H1 (cell line): ENCODE measurements around the gene CHCHD3. TPM values are rescaled to one million over a fixed set of nuclear protein-coding genes. Genes with fewer than 3 reads are reported as not detected.

Experiments
- CBX5 ChIP-seq: fragments of 300-800, 300-1000 bp; sonication (generic); IDR thresholded peaks from 2 replicates; pipeline ENCODE4 v1.7.1; 2016; ENCODE audit warnings: antibody characterized with exemption, low read length, low read depth
- EGR1 ChIP-seq: IDR thresholded peaks from 2 replicates; pipeline ENCODE4 v1.6.1; 2011; ENCODE audit warnings: low read depth, low read length, borderline replicate concordance
- GTF2F1 ChIP-seq: IDR thresholded peaks from 2 replicates; pipeline ENCODE4 v1.6.1; 2012; ENCODE audit warnings: low read depth, low read length, improper control_type of control experiment, borderline replicate concordance
- MAFK ChIP-seq: IDR thresholded peaks from 2 replicates; pipeline ENCODE4 v1.6.1; 2012; ENCODE audit warnings: low read depth, mild to moderate bottlenecking, improper control_type of control experiment, low read length
- POLR2AphosphoS5 ChIP-seq: IDR thresholded peaks from 2 replicates; pipeline ENCODE4 v1.6.1; 2011; ENCODE audit warnings: low read depth, low read length
- RAD21 ChIP-seq, 2 experiments: IDR thresholded peaks in 1 of 2; conservative IDR thresholded peaks in 1 of 2; 2 replicates each; pipeline ENCODE4 v1.6.1; 2011; ENCODE audit warnings: low read depth in 2 of 2, low read length in 2 of 2, improper control_type of control experiment in 1 of 2, inconsistent platforms in 1 of 2, mild to moderate bottlenecking in 1 of 2, moderate library complexity in 1 of 2
- SIRT6 ChIP-seq: IDR thresholded peaks from one replicate; pipeline ENCODE4 v1.7.1; 2012; ENCODE audit warnings: low read length, inconsistent platforms
- SIX5 ChIP-seq: IDR thresholded peaks from 2 replicates; pipeline ENCODE4 v1.6.1; 2011; ENCODE audit warnings: mild to moderate bottlenecking, low read depth, low read length
- SP2 ChIP-seq: IDR thresholded peaks from 2 replicates; pipeline ENCODE4 v1.6.1; 2012; ENCODE audit warnings: mild to moderate bottlenecking, low read length, inconsistent platforms
- TBP ChIP-seq: IDR thresholded peaks from 2 replicates; pipeline ENCODE4 v1.6.1; 2011; ENCODE audit warnings: low read depth, low read length, improper control_type of control experiment
- polyA plus RNA-seq, 7 experiments: library from polyadenylated mRNA; depleted of rRNA in 3 of 7; stranded (reverse) in 5 of 7; unstranded in 2 of 7; fragments of >200 nt in 5 of 7; fragments of 200-250 nt in 2 of 7; gene quantifications; 1 replicate in 5 of 7; 2 replicates in 1 of 7; 4 replicates in 1 of 7; pipeline versions ENCODE4 v1.2.1 to v1.2.3, GENCODE V29; 2011 to 2013; ENCODE audit warnings: missing spikeins in 2 of 7, mixed read lengths in 2 of 7
- total RNA-seq: library from RNA; stranded (reverse); fragmentation: NEBNext Ultra II Directional; extraction: Animal tissue kit (Norgen Biotek cat#: 25700); gene quantifications from 2 replicates; pipeline ENCODE4 v1.2.1, GENCODE V29; 2021
- TF ChIP-seq, protein P1 (sequence below): fragments of 300-600 bp; sonication (generic); IDR thresholded peaks from 2 replicates; pipeline ENCODE4 v1.7.1; 2012; ENCODE audit warnings: low read length, moderate library complexity, mild to moderate bottlenecking, inconsistent platforms; ENCODE audit not compliant: insufficient replicate concordance

Gene CHCHD3
- total and polyA plus RNA-seq, 2 of the 8 experiments (the other 6 are each of a cell fraction or from before 2014, with no cell fraction given) = 42.9 to 137 TPM

DNA sequence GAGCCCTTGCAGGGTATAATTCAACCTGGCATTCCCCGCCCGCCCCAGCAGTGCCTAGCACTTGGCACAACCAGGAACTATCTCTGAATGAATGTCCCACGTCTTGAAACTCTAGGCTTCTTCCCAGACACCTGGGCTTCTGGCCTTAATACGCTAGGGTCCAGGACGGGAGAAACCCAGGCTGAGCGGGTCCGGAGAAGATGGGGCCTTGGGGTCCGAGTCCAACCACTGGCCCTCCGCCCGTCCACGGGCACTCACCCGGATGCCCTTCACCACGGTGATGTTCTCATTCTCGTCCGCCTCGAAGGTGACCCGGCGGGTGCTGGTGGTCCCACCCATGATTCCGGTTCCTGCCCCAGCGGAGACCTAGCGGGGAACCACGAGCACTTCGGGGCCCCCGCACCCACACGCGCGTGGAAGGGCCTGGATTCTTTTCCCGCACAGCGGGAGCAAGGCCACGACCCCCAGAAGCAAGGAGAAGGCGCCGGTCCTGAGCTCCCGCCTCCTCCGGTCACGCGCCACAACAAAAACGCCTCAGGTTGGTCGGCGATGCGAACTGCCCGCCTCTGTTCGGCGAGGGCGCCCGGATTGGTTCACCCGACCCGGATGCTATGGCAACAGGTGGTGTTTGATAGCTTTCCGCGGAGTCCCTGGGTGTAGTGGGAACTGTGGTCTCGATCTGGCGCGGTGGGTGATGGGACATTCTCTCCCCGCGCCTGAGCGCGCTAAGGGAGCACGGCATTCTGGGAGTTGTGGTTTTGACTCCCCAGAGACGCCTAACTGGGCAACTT lies at the start of gene CHCHD3 (continued):
- TF ChIP-seq RAD21 (IDR thresholded peaks at IDR 0.05 in 1 of 2, conservative IDR thresholded peaks at IDR 0.05 in 1 of 2; ENCODE audit: low read depth in 2 of 2, low read length in 2 of 2) (no peak), EGR1 (no peak), POLR2AphosphoS5 (peak; percentile 47; the same call in 1 of the 2 replicates), SP2 (peak; percentile 51; the same call in 1 of the 2 replicates), CBX5 (no peak), SIRT6 (no peak), SIX5 (peak; percentile 88), TBP (no peak), GTF2F1 (no peak), MAFK (no peak)
- TF ChIP-seq, protein P1, sequence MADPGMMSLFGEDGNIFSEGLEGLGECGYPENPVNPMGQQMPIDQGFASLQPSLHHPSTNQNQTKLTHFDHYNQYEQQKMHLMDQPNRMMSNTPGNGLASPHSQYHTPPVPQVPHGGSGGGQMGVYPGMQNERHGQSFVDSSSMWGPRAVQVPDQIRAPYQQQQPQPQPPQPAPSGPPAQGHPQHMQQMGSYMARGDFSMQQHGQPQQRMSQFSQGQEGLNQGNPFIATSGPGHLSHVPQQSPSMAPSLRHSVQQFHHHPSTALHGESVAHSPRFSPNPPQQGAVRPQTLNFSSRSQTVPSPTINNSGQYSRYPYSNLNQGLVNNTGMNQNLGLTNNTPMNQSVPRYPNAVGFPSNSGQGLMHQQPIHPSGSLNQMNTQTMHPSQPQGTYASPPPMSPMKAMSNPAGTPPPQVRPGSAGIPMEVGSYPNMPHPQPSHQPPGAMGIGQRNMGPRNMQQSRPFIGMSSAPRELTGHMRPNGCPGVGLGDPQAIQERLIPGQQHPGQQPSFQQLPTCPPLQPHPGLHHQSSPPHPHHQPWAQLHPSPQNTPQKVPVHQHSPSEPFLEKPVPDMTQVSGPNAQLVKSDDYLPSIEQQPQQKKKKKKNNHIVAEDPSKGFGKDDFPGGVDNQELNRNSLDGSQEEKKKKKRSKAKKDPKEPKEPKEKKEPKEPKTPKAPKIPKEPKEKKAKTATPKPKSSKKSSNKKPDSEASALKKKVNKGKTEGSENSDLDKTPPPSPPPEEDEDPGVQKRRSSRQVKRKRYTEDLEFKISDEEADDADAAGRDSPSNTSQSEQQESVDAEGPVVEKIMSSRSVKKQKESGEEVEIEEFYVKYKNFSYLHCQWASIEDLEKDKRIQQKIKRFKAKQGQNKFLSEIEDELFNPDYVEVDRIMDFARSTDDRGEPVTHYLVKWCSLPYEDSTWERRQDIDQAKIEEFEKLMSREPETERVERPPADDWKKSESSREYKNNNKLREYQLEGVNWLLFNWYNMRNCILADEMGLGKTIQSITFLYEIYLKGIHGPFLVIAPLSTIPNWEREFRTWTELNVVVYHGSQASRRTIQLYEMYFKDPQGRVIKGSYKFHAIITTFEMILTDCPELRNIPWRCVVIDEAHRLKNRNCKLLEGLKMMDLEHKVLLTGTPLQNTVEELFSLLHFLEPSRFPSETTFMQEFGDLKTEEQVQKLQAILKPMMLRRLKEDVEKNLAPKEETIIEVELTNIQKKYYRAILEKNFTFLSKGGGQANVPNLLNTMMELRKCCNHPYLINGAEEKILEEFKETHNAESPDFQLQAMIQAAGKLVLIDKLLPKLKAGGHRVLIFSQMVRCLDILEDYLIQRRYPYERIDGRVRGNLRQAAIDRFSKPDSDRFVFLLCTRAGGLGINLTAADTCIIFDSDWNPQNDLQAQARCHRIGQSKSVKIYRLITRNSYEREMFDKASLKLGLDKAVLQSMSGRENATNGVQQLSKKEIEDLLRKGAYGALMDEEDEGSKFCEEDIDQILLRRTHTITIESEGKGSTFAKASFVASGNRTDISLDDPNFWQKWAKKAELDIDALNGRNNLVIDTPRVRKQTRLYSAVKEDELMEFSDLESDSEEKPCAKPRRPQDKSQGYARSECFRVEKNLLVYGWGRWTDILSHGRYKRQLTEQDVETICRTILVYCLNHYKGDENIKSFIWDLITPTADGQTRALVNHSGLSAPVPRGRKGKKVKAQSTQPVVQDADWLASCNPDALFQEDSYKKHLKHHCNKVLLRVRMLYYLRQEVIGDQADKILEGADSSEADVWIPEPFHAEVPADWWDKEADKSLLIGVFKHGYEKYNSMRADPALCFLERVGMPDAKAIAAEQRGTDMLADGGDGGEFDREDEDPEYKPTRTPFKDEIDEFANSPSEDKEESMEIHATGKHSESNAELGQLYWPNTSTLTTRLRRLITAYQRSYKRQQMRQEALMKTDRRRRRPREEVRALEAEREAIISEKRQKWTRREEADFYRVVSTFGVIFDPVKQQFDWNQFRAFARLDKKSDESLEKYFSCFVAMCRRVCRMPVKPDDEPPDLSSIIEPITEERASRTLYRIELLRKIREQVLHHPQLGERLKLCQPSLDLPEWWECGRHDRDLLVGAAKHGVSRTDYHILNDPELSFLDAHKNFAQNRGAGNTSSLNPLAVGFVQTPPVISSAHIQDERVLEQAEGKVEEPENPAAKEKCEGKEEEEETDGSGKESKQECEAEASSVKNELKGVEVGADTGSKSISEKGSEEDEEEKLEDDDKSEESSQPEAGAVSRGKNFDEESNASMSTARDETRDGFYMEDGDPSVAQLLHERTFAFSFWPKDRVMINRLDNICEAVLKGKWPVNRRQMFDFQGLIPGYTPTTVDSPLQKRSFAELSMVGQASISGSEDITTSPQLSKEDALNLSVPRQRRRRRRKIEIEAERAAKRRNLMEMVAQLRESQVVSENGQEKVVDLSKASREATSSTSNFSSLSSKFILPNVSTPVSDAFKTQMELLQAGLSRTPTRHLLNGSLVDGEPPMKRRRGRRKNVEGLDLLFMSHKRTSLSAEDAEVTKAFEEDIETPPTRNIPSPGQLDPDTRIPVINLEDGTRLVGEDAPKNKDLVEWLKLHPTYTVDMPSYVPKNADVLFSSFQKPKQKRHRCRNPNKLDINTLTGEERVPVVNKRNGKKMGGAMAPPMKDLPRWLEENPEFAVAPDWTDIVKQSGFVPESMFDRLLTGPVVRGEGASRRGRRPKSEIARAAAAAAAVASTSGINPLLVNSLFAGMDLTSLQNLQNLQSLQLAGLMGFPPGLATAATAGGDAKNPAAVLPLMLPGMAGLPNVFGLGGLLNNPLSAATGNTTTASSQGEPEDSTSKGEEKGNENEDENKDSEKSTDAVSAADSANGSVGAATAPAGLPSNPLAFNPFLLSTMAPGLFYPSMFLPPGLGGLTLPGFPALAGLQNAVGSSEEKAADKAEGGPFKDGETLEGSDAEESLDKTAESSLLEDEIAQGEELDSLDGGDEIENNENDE = no peak
